Nephron progenitor cell (in vitro differentiated cells): ENCODE data around the gene C12orf75.

ENCODE experiments used
- DNase-seq: peaks from one replicate; pipeline ENCODE4 v3.0.0; 2021
- H3K27ac Mint-ChIP-seq: 2 replicates; pipeline ENCODE4 v1.8.0; 2021; ENCODE audit warnings: mild to moderate bottlenecking, moderate library complexity, mixed read lengths
- H3K27me3 Mint-ChIP-seq: 2 replicates; pipeline ENCODE4 v1.8.0; 2021; ENCODE audit warnings: mild to moderate bottlenecking, low read depth, mixed read lengths; ENCODE audit not compliant: poor library complexity
- H3K36me3 Mint-ChIP-seq: 2 replicates; pipeline ENCODE4 v1.8.0; 2021; ENCODE audit warnings: low read depth, mixed read lengths
- H3K4me1 Mint-ChIP-seq: 2 replicates; pipeline ENCODE4 v1.8.0; 2021; ENCODE audit warnings: mixed read lengths
- H3K4me3 Mint-ChIP-seq: 2 replicates; pipeline ENCODE4 v1.8.0; 2021; ENCODE audit warnings: mild to moderate bottlenecking, moderate library complexity, mixed read lengths
- H3K9me3 Mint-ChIP-seq: 2 replicates; pipeline ENCODE4 v1.8.0; 2021; ENCODE audit warnings: mild to moderate bottlenecking, moderate library complexity, mixed read lengths
- CTCF ChIP-seq: fragments of 200-600 bp; sonication (generic); IDR thresholded peaks from 2 replicates; pipeline ENCODE4 v1.5.0; 2021; ENCODE audit warnings: antibody characterized with exemption

Gene C12orf75

GRCh38 chr12:105382771-105383622 is 52.5 kb downstream of the C12orf75 start:
- DNase-seq, result peak; percentile 21
- H3K27me3 Mint-ChIP-seq, result peaks cover 13% of the 10 kb centered on the region
- H3K27ac Mint-ChIP-seq, result no peak overlapping the region
- H3K36me3 Mint-ChIP-seq, result no peaks in the 10 kb centered on the region
- no peak overlapping the region for H3K4me3 Mint-ChIP-seq
- TF ChIP-seq CTCF, result peak; percentile 74
- no peaks in the 10 kb centered on the region for H3K4me1 Mint-ChIP-seq
- no peaks in the 10 kb centered on the region for H3K9me3 Mint-ChIP-seq

- Mint-ChIP-seq H3K4me3 (no peak overlapping the region), H3K9me3 (no peaks in the 10 kb centered on the region), H3K36me3 (no peaks in the 10 kb centered on the region), H3K4me1 (no peaks in the 10 kb centered on the region), H3K27me3 (peaks cover 13% of the 10 kb centered on the region), H3K27ac (no peak overlapping the region)
- no peak for DNase-seq
- no peak for TF ChIP-seq CTCF
Observed at GRCh38 chr12:105384220-105384619, 53.7 kb downstream of the C12orf75 start.

- H3K9me3 Mint-ChIP-seq, result no peaks in the 10 kb centered on the region
Observed at GRCh38 chr12:105384916-105385535, 54.5 kb downstream of the C12orf75 start.

DNA sequence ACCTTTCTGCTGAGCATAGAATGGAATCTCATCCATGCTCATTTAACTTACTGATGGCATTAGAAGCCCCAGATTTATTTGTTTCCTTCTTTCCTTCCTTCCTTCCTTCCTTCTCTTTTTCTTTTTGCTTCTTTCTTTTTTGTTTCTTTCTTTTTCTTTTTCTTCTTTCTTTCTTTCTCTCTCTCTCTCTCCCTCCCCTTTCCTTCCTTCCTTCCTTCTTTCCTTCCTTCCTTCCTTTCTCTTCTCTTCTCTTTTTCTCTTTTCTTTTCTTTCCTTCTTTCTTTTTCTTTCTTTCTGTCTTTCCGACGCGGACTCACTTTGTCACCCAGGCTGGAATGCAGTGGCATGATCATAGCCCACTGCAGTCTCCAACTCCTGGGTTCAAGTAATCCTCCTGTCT is 55.9 kb downstream of the C12orf75 start:
- no peaks in the 10 kb centered on the region for H3K9me3 Mint-ChIP-seq
- no peaks in the 10 kb centered on the region for H3K4me1 Mint-ChIP-seq
- DNase-seq, result no peak
- no peak overlapping the region for H3K4me3 Mint-ChIP-seq
- H3K36me3 Mint-ChIP-seq, result no peaks in the 10 kb centered on the region
- no peak for TF ChIP-seq CTCF
- H3K27ac Mint-ChIP-seq, result no peak overlapping the region
- peaks cover 17% of the 10 kb centered on the region for H3K27me3 Mint-ChIP-seq

More at GRCh38 chr12:105384916-105385535, 54.5 kb downstream of the C12orf75 start:
- H3K4me1 Mint-ChIP-seq, result no peaks in the 10 kb centered on the region
- DNase-seq, result no peak
- no peak overlapping the region for H3K27ac Mint-ChIP-seq
- H3K4me3 Mint-ChIP-seq, result no peak overlapping the region
- H3K36me3 Mint-ChIP-seq, result no peaks in the 10 kb centered on the region
- H3K27me3 Mint-ChIP-seq, result peaks cover 16% of the 10 kb centered on the region
- no peak for TF ChIP-seq CTCF

- Mint-ChIP-seq H3K27me3 (peaks cover 19% of the 10 kb centered on the region), H3K4me3 (no peak overlapping the region), H3K4me1 (no peaks in the 10 kb centered on the region), H3K27ac (no peak overlapping the region), H3K9me3 (no peaks in the 10 kb centered on the region), H3K36me3 (no peaks in the 10 kb centered on the region)
- DNase-seq, result no peak
- TF ChIP-seq CTCF, result no peak
Observed at GRCh38 chr12:105391231-105391630, 60.7 kb downstream of the C12orf75 start.
